Measurements from ENCODE around the gene RSPH3. TPM values are rescaled to one million over a fixed set of nuclear protein-coding genes. Genes with fewer than 3 reads are reported as not detected.

Gene RSPH3
- polyA plus RNA-seq, 1 donor (not counting 4 experiments of a cell fraction or from before 2014, with no cell fraction given) = 4.4 TPM

DNA sequence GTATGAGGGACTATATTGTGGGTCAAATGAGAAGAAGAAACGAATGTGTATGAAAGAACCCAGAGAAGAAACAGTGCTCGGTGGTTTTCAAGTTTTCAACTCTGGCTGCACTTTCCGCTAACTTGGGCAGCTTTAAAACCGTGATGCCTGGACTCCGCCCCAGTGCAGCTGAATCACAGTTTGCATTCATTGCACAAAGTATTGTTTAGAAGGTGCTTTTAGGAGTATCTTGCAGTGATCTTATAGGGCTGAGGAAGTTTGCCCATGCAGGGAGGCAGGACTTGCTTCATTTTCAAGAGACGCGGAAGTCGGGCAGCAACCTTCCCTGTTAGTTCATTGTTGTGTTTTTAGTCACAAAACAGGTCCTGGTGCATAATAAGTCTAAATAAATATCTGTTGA is 52.7 kb downstream of the RSPH3 start:
- Histone ChIP-seq H3K4me3 (ENCODE audit: control insufficient read depth in 2 of 3, extremely low read depth in 1 of 3, insufficient read depth in 2 of 3, low read depth in 1 of 3, low read length in 3 of 3) (no peak overlapping the region), H3K36me3 (ENCODE audit: control insufficient read depth in 2 of 2, extremely low read depth in 1 of 2, insufficient read depth in 2 of 2, low read length in 2 of 2) (no peaks in the 10 kb centered on the region), H3K4me1 (ENCODE audit: control insufficient read depth, extremely low read depth, insufficient read depth, low read length) (no peaks in the 10 kb centered on the region), H3K9ac (ENCODE audit: control insufficient read depth, extremely low read depth, insufficient read depth, low read length) (no peak overlapping the region), H3K4me2 (ENCODE audit: control insufficient read depth, extremely low read depth, insufficient read depth, low read depth, low read length) (no peak overlapping the region), H3K27me3 (ENCODE audit: control insufficient read depth, extremely low read depth, insufficient read depth, low read length) (no peaks in the 10 kb centered on the region), H3K79me2 (ENCODE audit: control insufficient read depth, insufficient read depth, low read length) (no peaks in the 10 kb centered on the region), H3K27ac (ENCODE audit: control insufficient read depth, insufficient read depth, low read length) (no peak overlapping the region), H3K9me1 (ENCODE audit: control insufficient read depth, extremely low read depth, insufficient read depth, low read length) (no peaks in the 10 kb centered on the region), H3K9me3 (ENCODE audit: control insufficient read depth, low read depth, low read length) (no peaks in the 10 kb centered on the region), H4K20me1 (ENCODE audit: control insufficient read depth, extremely low read depth, insufficient read depth, low read length) (no peaks in the 10 kb centered on the region), H2AFZ (ENCODE audit: control insufficient read depth, low read length) (no peak overlapping the region)
- DNase-seq (ENCODE audit: low read depth, low spot score) = no peak
- no peak for TF ChIP-seq CTCF (optimal IDR thresholded peaks at IDR 0.05 in 1 of 3, IDR thresholded peaks at IDR 0.05 in 1 of 3, conservative IDR thresholded peaks at IDR 0.05 in 1 of 3; ENCODE audit: extremely low read depth in 1 of 3, insufficient read depth in 2 of 3, low read length in 3 of 3)
- TF ChIP-seq EZH2 (IDR thresholded peaks at IDR 0.05; ENCODE audit: low read length) = no peak
- no peak for FAIRE-seq
- dilution Hi-C loops (cut with MboI; ENCODE audit: extremely low pct_ligation_motif_present, low sequenced_read_pairs) = no loop called here

GRCh38 chr6:158943380-158944032 is 56.5 kb downstream of the RSPH3 start:
- no peak for TF ChIP-seq EZH2 (IDR thresholded peaks at IDR 0.05; ENCODE audit: low read length)
- no peak for TF ChIP-seq CTCF (optimal IDR thresholded peaks at IDR 0.05 in 1 of 3, IDR thresholded peaks at IDR 0.05 in 1 of 3, conservative IDR thresholded peaks at IDR 0.05 in 1 of 3; ENCODE audit: extremely low read depth in 1 of 3, insufficient read depth in 2 of 3, low read length in 3 of 3)
- Histone ChIP-seq H3K9me3 (ENCODE audit: control insufficient read depth, low read depth, low read length) (no peaks in the 10 kb centered on the region), H3K9me1 (ENCODE audit: control insufficient read depth, extremely low read depth, insufficient read depth, low read length) (no peaks in the 10 kb centered on the region), H3K4me1 (ENCODE audit: control insufficient read depth, extremely low read depth, insufficient read depth, low read length) (peaks cover 4% of the 10 kb centered on the region), H2AFZ (ENCODE audit: control insufficient read depth, low read length) (no peak overlapping the region), H3K79me2 (ENCODE audit: control insufficient read depth, insufficient read depth, low read length) (no peaks in the 10 kb centered on the region), H3K4me2 (ENCODE audit: control insufficient read depth, extremely low read depth, insufficient read depth, low read depth, low read length) (no peak overlapping the region), H3K36me3 (ENCODE audit: control insufficient read depth in 2 of 2, extremely low read depth in 1 of 2, insufficient read depth in 2 of 2, low read length in 2 of 2) (no peaks in the 10 kb centered on the region), H4K20me1 (ENCODE audit: control insufficient read depth, extremely low read depth, insufficient read depth, low read length) (no peaks in the 10 kb centered on the region), H3K9ac (ENCODE audit: control insufficient read depth, extremely low read depth, insufficient read depth, low read length) (no peak overlapping the region), H3K27me3 (ENCODE audit: control insufficient read depth, extremely low read depth, insufficient read depth, low read length) (no peaks in the 10 kb centered on the region), H3K27ac (ENCODE audit: control insufficient read depth, insufficient read depth, low read length) (no peak overlapping the region), H3K4me3 (ENCODE audit: control insufficient read depth in 2 of 3, extremely low read depth in 1 of 3, insufficient read depth in 2 of 3, low read depth in 1 of 3, low read length in 3 of 3) (no peak overlapping the region)
- no peak for DNase-seq (ENCODE audit: low read depth, low spot score)
- dilution Hi-C loops (cut with MboI; ENCODE audit: extremely low pct_ligation_motif_present, low sequenced_read_pairs) = no loop called here
- no peak for FAIRE-seq

All from keratinocyte (primary cell).